ENCODE measurements around the gene TSPAN4. TPM values are rescaled to one million over a fixed set of nuclear protein-coding genes. Genes with fewer than 3 reads are reported as not detected.
A peak's percentile ranks its signal among the peaks of the same experiment; 100 is the strongest.

TSPAN4 gene
- total and polyA plus RNA-seq, 10 of the 15 experiments (the other 5 are each of a cell fraction or from before 2014, with no cell fraction given) = 0.37 to 14.0 (median 8.5) TPM; not detected in 1

DNA sequence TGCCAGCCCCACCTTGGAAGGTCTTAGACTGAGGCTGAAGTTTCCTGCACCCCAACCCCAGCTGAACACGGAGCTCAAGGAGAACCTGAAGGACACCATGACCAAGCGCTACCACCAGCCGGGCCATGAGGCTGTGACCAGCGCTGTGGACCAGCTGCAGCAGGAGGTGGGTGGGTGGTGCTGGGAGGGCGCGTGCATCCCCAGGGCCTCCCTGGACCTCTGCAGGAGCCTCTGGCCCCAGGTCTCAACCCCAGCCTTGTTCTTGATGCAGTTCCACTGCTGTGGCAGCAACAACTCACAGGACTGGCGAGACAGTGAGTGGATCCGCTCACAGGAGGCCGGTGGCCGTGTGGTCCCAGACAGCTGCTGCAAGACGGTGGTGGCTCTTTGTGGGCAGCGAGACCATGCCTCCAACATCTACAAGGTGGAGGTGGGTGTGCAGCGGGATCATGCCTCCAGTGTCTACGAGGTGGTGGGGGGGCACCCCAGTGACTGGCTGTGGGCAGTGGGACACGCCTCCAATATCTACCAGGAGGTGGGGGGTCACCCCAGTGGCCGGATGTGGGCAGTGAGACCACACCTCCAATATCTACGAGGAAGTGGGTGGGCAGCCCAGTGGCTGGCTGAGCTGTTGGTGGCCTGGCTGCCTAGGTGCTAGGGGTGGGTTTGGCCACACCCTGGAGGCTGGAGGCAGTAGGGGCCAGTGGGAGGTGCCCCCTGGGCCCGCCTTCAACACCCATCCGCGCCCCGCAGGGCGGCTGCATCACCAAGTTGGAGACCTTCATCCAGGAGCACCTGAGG is 5.3 kb upstream of the TSPAN4 start:
- Histone ChIP-seq H3K79me2 (ENCODE audit: control insufficient read depth, insufficient read depth, low read length) (peaks cover 20% of the 10 kb centered on the region), H3K9ac (ENCODE audit: control insufficient read depth, insufficient read depth, low read length) (no peak overlapping the region), H3K9me3 (replicated peaks; ENCODE audit: control insufficient read depth, insufficient read depth, low read length) (no peaks in the 10 kb centered on the region), H3K36me3 (ENCODE audit: control insufficient read depth in 2 of 2, insufficient read depth in 2 of 2, low read length in 1 of 2) (peaks cover 0 to 25% of the 10 kb centered on the region in 2 experiments; a peak in 2 of 4 replicates), H3K27ac (ENCODE audit: control insufficient read depth, insufficient read depth) (no peak overlapping the region), H4K20me1 (ENCODE audit: control insufficient read depth, insufficient read depth) (no peaks in the 10 kb centered on the region; the same call in 1 of the 2 replicates), H2AFZ (ENCODE audit: control insufficient read depth, low read depth, low read length) (no peak overlapping the region), H3K4me2 (ENCODE audit: control insufficient read depth, insufficient read depth) (no peak overlapping the region), H3K4me3 (no peak overlapping the region), H3K4me1 (ENCODE audit: control insufficient read depth, insufficient read depth, low read length) (peaks cover 14% of the 10 kb centered on the region), H3K27me3 (replicated peaks in 1 of 2; ENCODE audit: control insufficient read depth in 2 of 2, insufficient read depth in 2 of 2, low read length in 1 of 2) (no peaks in the 10 kb centered on the region)
- TF ChIP-seq POLR2A (IDR thresholded peaks at IDR 0.05; ENCODE audit: low read depth, low read length) (peak; percentile 57), POLR2AphosphoS5 (IDR thresholded peaks at IDR 0.05; ENCODE audit: low read length) (peak; percentile 39; the same call in 1 of the 2 replicates), TCF3 (IDR thresholded peaks at IDR 0.05; ENCODE audit: borderline replicate concordance, insufficient read depth, low read depth, low read length) (no peak)
- POLR2A ChIA-PET = no interaction called here
- RAD21 ChIA-PET (ENCODE audit: unreplicated experiment) = no interaction called here
- in situ Hi-C loops (cut with MboI) (no loop called here), intact Hi-C loops (cut with micrococcal nuclease; ENCODE audit: unreplicated experiment) (no loop called here)
- WGBS (ENCODE audit: insufficient coverage, insufficient replicate concordance, low lambda C conversion rate, missing lambda C conversion rate) = 94% methylated on average over 22 of the region's 22 CpGs
- CTCF ChIA-PET = no interaction called here
- FAIRE-seq = no peak
- DNase-seq (ENCODE audit: low read depth, low spot score) = no peak
- SMC1A ChIA-PET (ENCODE audit: uncharacterized antibody, unreplicated experiment) = no interaction called here
- no TSS peak for BruUV-seq (replicated peaks)
- no peak for ATAC-seq

DNA sequence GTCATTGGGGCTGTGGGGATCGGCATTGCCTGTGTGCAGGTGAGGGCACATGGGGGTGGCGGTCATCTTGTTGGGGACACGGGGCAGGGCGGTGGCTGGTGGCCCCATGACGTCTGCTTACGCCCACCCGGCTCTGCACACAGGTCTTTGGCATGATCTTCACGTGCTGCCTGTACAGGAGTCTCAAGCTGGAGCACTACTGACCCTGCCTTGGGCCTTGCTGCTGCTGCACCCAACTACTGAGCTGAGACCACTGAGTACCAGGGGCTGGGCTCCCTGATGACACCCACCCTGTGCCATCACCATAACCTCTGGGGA is 4.7 kb upstream of the TSPAN4 start:
- SMC1A ChIA-PET (ENCODE audit: uncharacterized antibody, unreplicated experiment) = no interaction called here
- intact Hi-C loops (cut with micrococcal nuclease; ENCODE audit: unreplicated experiment) (no loop called here), in situ Hi-C loops (cut with MboI) (no loop called here)
- H3K4me2 ChIP-seq (ENCODE audit: control insufficient read depth, insufficient read depth) = no peak overlapping the region
- POLR2A ChIA-PET = interaction anchor here (0.5 kb wide), 1 partner anchor 8 kb away, joined by 7 read pairs; no protein-coding TSS in a partner anchor
- BruUV-seq (replicated peaks) = no TSS peak
- FAIRE-seq (no peak), ATAC-seq (no peak), DNase-seq (ENCODE audit: low read depth, low spot score) (no peak)
- no peak overlapping the region for H3K4me3 ChIP-seq
- no peak overlapping the region for H2AFZ ChIP-seq (ENCODE audit: control insufficient read depth, low read depth, low read length)
- RAD21 ChIA-PET (ENCODE audit: unreplicated experiment) = no interaction called here
- no peaks in the 10 kb centered on the region for H3K27me3 ChIP-seq (replicated peaks in 1 of 2; ENCODE audit: control insufficient read depth in 2 of 2, insufficient read depth in 2 of 2, low read length in 1 of 2)
- H3K27ac ChIP-seq (ENCODE audit: control insufficient read depth, insufficient read depth) = no peak overlapping the region
- TF ChIP-seq BCL11A (IDR thresholded peaks at IDR 0.05; ENCODE audit: low read depth, low read length) = no peak
- TF ChIP-seq TAF1 (IDR thresholded peaks at IDR 0.05; ENCODE audit: borderline replicate concordance, low read depth, low read length) = no peak
- no peak for TF ChIP-seq RCOR1 (conservative IDR thresholded peaks at IDR 0.05; ENCODE audit: low read depth, low read length)
- no peak for TF ChIP-seq RFX5 (IDR thresholded peaks at IDR 0.05; ENCODE audit: low read depth, low read length)
- no peak for TF ChIP-seq TARDBP (IDR thresholded peaks at IDR 0.05; ENCODE audit: borderline replicate concordance)
- TF ChIP-seq CHD1 (IDR thresholded peaks at IDR 0.05; ENCODE audit: low read depth, low read length) = no peak
- TF ChIP-seq, protein P1, sequence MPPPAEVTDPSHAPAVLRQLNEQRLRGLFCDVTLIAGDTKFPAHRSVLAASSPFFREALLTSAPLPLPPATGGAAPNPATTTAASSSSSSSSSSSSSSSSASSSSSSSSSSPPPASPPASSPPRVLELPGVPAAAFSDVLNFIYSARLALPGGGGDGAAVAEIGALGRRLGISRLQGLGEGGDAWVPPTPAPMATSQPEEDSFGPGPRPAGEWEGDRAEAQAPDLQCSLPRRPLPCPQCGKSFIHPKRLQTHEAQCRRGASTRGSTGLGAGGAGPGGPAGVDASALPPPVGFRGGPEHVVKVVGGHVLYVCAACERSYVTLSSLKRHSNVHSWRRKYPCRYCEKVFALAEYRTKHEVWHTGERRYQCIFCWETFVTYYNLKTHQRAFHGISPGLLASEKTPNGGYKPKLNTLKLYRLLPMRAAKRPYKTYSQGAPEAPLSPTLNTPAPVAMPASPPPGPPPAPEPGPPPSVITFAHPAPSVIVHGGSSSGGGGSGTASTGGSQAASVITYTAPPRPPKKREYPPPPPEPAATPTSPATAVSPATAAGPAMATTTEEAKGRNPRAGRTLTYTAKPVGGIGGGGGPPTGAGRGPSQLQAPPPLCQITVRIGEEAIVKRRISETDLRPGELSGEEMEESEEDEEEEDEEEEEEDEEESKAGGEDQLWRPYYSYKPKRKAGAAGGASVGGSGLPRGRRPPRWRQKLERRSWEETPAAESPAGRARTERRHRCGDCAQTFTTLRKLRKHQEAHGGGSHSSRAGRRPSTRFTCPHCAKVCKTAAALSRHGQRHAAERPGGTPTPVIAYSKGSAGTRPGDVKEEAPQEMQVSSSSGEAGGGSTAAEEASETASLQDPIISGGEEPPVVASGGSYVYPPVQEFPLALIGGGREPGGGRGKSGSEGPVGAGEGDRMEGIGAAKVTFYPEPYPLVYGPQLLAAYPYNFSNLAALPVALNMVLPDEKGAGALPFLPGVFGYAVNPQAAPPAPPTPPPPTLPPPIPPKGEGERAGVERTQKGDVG (CRISPR knock-in tag; IDR thresholded peaks at IDR 0.05) = no peak
- TF ChIP-seq ZBED1 (IDR thresholded peaks at IDR 0.05; ENCODE audit: borderline replicate concordance) = no peak
- peak; percentile 59; the same call in 1 of the 2 replicates for TF ChIP-seq POLR2AphosphoS5 (IDR thresholded peaks at IDR 0.05; ENCODE audit: low read length)
- TF ChIP-seq CBX3 (IDR thresholded peaks at IDR 0.05; ENCODE audit: borderline replicate concordance, low read depth) = no peak
- TF ChIP-seq ETV6 (conservative IDR thresholded peaks at IDR 0.05 in 1 of 2, IDR thresholded peaks at IDR 0.05 in 1 of 2; ENCODE audit: borderline replicate concordance in 1 of 2, low read depth in 1 of 2) = no peak
- no peak for TF ChIP-seq PAX8 (IDR thresholded peaks at IDR 0.05)
- no peak for TF ChIP-seq NRF1 (conservative IDR thresholded peaks at IDR 0.05; ENCODE audit: low read depth, low read length)
- peak; percentile 34 for TF ChIP-seq POLR2A (IDR thresholded peaks at IDR 0.05; ENCODE audit: low read depth, low read length)
- no peaks in the 10 kb centered on the region; the same call in 1 of the 2 replicates for H4K20me1 ChIP-seq (ENCODE audit: control insufficient read depth, insufficient read depth)
- peaks cover 13% of the 10 kb centered on the region for H3K4me1 ChIP-seq (ENCODE audit: control insufficient read depth, insufficient read depth, low read length)
- 85% methylated on average over 8 of the region's 8 CpGs for WGBS (ENCODE audit: insufficient coverage, insufficient replicate concordance, low lambda C conversion rate, missing lambda C conversion rate)
- CTCF ChIA-PET = no interaction called here
- no peaks in the 10 kb centered on the region for H3K9me3 ChIP-seq (replicated peaks; ENCODE audit: control insufficient read depth, insufficient read depth, low read length)
- peaks cover 20% of the 10 kb centered on the region for H3K79me2 ChIP-seq (ENCODE audit: control insufficient read depth, insufficient read depth, low read length)
- no peak overlapping the region for H3K9ac ChIP-seq (ENCODE audit: control insufficient read depth, insufficient read depth, low read length)
- peaks cover 0 to 25% of the 10 kb centered on the region in 2 experiments; a peak in 2 of 4 replicates for H3K36me3 ChIP-seq (ENCODE audit: control insufficient read depth in 2 of 2, insufficient read depth in 2 of 2, low read length in 1 of 2)
